ENCODE measurements around the gene ADGRA1.

DNA sequence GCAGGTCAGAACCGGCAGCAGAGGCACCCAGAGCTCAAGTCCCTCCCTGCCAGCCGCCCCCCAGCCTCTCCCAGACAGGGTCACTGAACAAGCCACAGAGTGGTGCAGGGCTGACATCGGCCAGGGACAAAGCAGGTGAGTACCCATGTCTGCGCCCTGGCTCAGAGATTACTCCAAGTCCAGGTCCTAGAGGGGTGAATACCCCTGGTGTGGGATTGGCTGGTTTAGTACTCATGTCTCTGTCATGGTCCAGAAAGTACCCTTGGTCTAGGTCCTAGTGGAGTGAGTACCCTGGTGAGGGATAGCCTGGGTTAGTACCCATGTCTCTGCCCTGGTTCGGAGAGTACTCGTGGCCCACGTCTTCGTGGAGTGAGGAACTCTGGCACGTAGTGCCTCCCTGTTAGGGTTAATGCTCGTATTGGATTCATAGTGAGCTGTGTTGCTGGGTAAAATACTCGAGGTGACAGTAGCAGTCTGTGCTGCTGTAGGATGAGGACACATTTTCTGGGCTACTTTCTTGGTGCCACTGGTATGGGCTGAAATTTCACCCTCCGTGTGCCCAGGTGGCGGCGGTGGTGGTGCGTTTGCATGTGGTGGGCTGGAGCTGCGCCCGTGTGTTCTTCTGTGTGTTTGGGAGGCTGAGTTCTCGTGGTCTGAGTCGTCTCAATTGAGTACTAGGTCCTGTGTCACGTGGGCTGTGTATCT is 46.8 kb downstream of the ADGRA1 start:
- TF ChIP-seq LEF1 (IDR thresholded peaks at IDR 0.05; ENCODE audit: borderline replicate concordance) (no peak), ZNF384 (IDR thresholded peaks at IDR 0.05) (no peak), SUZ12 (IDR thresholded peaks at IDR 0.05) (no peak), PKNOX1 (IDR thresholded peaks at IDR 0.05) (no peak), NFRKB (IDR thresholded peaks at IDR 0.05) (no peak)

Data from HEK293T (cell line).